CD4-positive, alpha-beta T cell treated with Interleukin-6 at 100 ng/mL for 8 hours (primary cell): ENCODE measurements around the gene CES2.
"Not testable (repeated sequence)": the region's sequence is repeated elsewhere in the genome, so short reads cannot be mapped to it uniquely, and the experiment has no call there.

Source experiments
- DNase-seq: peaks from one replicate; pipeline ENCODE4 v3.0.0-alpha.2; 2020; ENCODE audit warnings: mixed read lengths, low spot score

CES2 gene

GRCh38 chr16:66979011-66979717 lies 43.8 kb downstream of the CES2 start:
- no peak for DNase-seq

- no peak for DNase-seq
Observed at GRCh38 chr16:66983033-66983432, 47.7 kb downstream of the CES2 start.

GRCh38 chr16:66984892-66985311 lies 49.6 kb downstream of the CES2 start:
- DNase-seq, result no peak

GRCh38 chr16:66986559-66986958 lies 51.2 kb downstream of the CES2 start:
- DNase-seq, result no peak

- no peak for DNase-seq
Observed at GRCh38 chr16:66988197-66988788, 53.0 kb downstream of the CES2 start, which contains the start of gene CES4A. Gene CES4A (plus strand): TSS chr16:66988589. CDS start chr16:66988773, 184 bp downstream.

GRCh38 chr16:66991545-66992077 lies 56.3 kb downstream of the CES2 start:
- no peak for DNase-seq

GRCh38 chr16:66993558-66993957 lies 58.2 kb downstream of the CES2 start:
- not testable (repeated sequence) for DNase-seq
